Sigmoid colon (tissue), 7 donors: ENCODE data around the gene TMC8. TPM values are rescaled to one million over a fixed set of nuclear protein-coding genes. Genes with fewer than 3 reads are reported as not detected.

Experiments used
- DNase-seq: peaks from one replicate; pipeline ENCODE4 v3.0.0-alpha.2; 2019
- H3K27ac ChIP-seq, 4 donors: fragments of 200-600 bp; sonication (generic); one replicate each; pipeline ENCODE4 v1.5.1; 2016 to 2019; ENCODE audit warnings: mild to moderate bottlenecking in 1 of 4
- H3K27me3 ChIP-seq, 3 donors: fragments of 200-600 bp; sonication (generic); one replicate each; pipeline ENCODE4 v1.5.1; 2019; ENCODE audit warnings: mild to moderate bottlenecking in 1 of 3
- H3K36me3 ChIP-seq, 4 donors: fragments of 200-600 bp; sonication (generic); one replicate each; pipeline ENCODE4 v1.5.1; 2016 to 2019
- H3K4me1 ChIP-seq, 4 donors: fragments of 200-600 bp; sonication (generic); one replicate each; pipeline ENCODE4 v1.5.1; 2017 to 2019
- H3K4me3 ChIP-seq, 4 donors: fragments of 200-600 bp; sonication (generic); one replicate each; pipeline ENCODE4 v1.5.1; 2017 to 2019; ENCODE audit warnings: mild to moderate bottlenecking in 2 of 4, moderate library complexity in 1 of 4
- H3K9me3 ChIP-seq, 4 donors: fragments of 200-600 bp in 3 of 4; sonication (generic) in 3 of 4; one replicate each; pipeline versions ENCODE4 v1.5.1 to v1.6.1; 2013 to 2019
- EP300 ChIP-seq, 4 donors: sonication (generic); formaldehyde crosslinking; IDR thresholded peaks; one replicate each; pipeline ENCODE4 v1.6.1; 2017; ENCODE audit warnings: antibody characterized with exemption in 4 of 4
- POLR2A ChIP-seq, 2 donors: fragments of 450-650 bp; IDR thresholded peaks; one replicate each; pipeline ENCODE4 v1.6.1; 2016; ENCODE audit warnings: antibody characterized with exemption in 2 of 2, mild to moderate bottlenecking in 2 of 2, moderate library complexity in 2 of 2
- POLR2AphosphoS5 ChIP-seq, 4 donors: sonication (generic); formaldehyde crosslinking; IDR thresholded peaks; one replicate each; pipeline ENCODE4 v1.6.1; 2017; ENCODE audit warnings: antibody characterized with exemption in 4 of 4
- whole genome bisulfite sequencing, 2 donors: extraction: QIAGEN DNeasy Blood & Tissue Kit; methylation state at CpG; one replicate each; pipeline ENCODE4 v1.1.7; 2013; 5-methylcytosine and 5-hydroxymethylcytosine counted together
- intact Hi-C: fragments of 100-400 bp; cut with DNase I; formaldehyde crosslinking; loops from one replicate; pipeline ENCODE4 v1.15.1; 2023
- polyA plus RNA-seq, 3 donors: library from polyadenylated mRNA; stranded (reverse); fragments of 200-250 nt; gene quantifications; one replicate each; pipeline ENCODE4 v1.2.3, GENCODE V29; 2013
- total RNA-seq, 4 donors: library from RNA; depleted of rRNA; stranded (reverse); fragments of >200 nt; gene quantifications; one replicate each; pipeline ENCODE4 v1.1.0, GENCODE V29; 2016
- TF ChIP-seq, protein P1 (sequence below), 4 experiments: fragments of 450-650 bp in 3 of 4; fragments of 200-600 bp in 1 of 4; IDR thresholded peaks; one replicate each; pipeline ENCODE4 v1.5.1; 2016 to 2019; ENCODE audit warnings: antibody characterized with exemption in 4 of 4, mild to moderate bottlenecking in 3 of 4, moderate library complexity in 2 of 4
- donor health status: healthy with polysubstance abuse.
- donor health status: Bipolar disorder and iron deficiency.
- donor health status: healthy.

Gene TMC8
- total and polyA plus RNA-seq, 7 donors, result 1.8 to 51.7 (median 3.0) TPM

GRCh38 chr17:78128551-78129350, 1.8 kb upstream of the TMC8 start, which contains the start of gene TMC6:
Gene TMC6, minus strand, starts transcription at chr17:78128755. Its CDS starts 1,923 bp downstream, at chr17:78126832.
- Histone ChIP-seq H3K4me3 (peak within 1 kb of the TSS; percentile 35 to 61 (median 57)), H3K27ac (peak within 1 kb of the TSS; percentile 72 to 79 (median 76)), H3K27me3 (peaks cover 26 to 69% (median 56%) of the 10 kb centered on the region in 3 donors), H3K4me1 (peaks cover 0 to 53% (median 48%) of the 10 kb centered on the region in 4 donors), H3K9me3 (no peaks in the 10 kb centered on the region), H3K36me3 (peaks cover 0 to 5% (median 0%) of the 10 kb centered on the region in 4 donors)
- intact Hi-C loops, result no loop called here
- DNase-seq, result peak; percentile 66
- 2% methylated on average over 54 of the region's 54 CpGs for WGBS, 2 donors
- peak in 1 of 2 donors; percentile 23 for TF ChIP-seq POLR2A (IDR thresholded peaks at IDR 0.05)
- no peak for TF ChIP-seq EP300 (IDR thresholded peaks at IDR 0.05)
- TF ChIP-seq, protein P1, sequence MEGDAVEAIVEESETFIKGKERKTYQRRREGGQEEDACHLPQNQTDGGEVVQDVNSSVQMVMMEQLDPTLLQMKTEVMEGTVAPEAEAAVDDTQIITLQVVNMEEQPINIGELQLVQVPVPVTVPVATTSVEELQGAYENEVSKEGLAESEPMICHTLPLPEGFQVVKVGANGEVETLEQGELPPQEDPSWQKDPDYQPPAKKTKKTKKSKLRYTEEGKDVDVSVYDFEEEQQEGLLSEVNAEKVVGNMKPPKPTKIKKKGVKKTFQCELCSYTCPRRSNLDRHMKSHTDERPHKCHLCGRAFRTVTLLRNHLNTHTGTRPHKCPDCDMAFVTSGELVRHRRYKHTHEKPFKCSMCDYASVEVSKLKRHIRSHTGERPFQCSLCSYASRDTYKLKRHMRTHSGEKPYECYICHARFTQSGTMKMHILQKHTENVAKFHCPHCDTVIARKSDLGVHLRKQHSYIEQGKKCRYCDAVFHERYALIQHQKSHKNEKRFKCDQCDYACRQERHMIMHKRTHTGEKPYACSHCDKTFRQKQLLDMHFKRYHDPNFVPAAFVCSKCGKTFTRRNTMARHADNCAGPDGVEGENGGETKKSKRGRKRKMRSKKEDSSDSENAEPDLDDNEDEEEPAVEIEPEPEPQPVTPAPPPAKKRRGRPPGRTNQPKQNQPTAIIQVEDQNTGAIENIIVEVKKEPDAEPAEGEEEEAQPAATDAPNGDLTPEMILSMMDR (IDR thresholded peaks at IDR 0.05), result no peak
- peak in 3 of 4 donors; percentile 14 to 70 (median 66) for TF ChIP-seq POLR2AphosphoS5 (IDR thresholded peaks at IDR 0.05)

DNA sequence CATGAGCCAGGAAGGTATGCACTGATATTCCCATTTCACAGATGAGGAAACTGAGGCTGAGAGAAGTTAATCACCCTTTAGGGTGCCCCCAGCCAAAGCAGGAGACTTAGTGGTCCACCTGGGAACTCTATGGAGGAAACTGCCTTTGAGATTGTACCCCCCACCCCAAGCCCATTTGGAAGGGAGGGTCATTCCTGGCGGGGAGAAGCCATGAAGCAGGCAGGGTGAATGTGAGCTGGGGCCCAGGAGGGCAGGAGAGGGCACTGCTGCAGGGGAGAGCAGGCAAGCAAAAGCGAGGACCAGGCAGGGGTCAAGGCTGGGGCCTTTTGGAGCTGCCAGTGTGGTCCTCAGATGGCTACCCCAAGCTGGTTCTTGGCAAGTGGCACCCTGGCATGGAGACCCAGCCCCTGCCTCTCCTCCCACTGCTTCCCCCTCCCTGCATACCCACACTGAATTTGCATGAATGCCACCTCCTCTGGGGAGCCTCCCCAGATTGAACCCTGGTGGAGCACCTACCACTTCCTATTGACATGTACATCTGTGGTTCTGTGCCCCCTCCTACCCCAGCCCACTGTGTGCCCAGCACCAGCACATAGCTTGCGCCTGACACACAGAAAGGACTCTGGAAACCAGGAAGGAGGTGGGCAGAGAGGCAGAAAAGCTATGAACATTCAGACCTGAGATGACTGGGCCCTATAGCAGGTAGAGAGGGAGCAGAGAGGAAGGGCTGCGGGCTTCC, 1.1 kb upstream of the TMC8 start:
- Histone ChIP-seq H3K27me3 (peaks cover 26 to 76% (median 63%) of the 10 kb centered on the region in 3 donors), H3K27ac (peak overlapping the region; percentile 25 to 79 (median 74)), H3K36me3 (no peaks in the 10 kb centered on the region), H3K4me1 (peaks cover 0 to 53% (median 48%) of the 10 kb centered on the region in 4 donors), H3K9me3 (no peaks in the 10 kb centered on the region), H3K4me3 (no peak overlapping the region)
- TF ChIP-seq EP300 (IDR thresholded peaks at IDR 0.05), result no peak
- TF ChIP-seq, protein P1 (IDR thresholded peaks at IDR 0.05), result no peak
- TF ChIP-seq POLR2A (IDR thresholded peaks at IDR 0.05), result no peak
- no peak for TF ChIP-seq POLR2AphosphoS5 (IDR thresholded peaks at IDR 0.05)
- intact Hi-C loops, result no loop called here
- WGBS, 2 donors, result 61 to 79% methylated on average over 4 of the region's 4 CpGs
- no peak for DNase-seq

- intact Hi-C loops, result no loop called here
- H3K36me3 ChIP-seq, result no peaks in the 10 kb centered on the region
- WGBS, 2 donors, result 31 to 44% methylated on average over 5 of the region's 5 CpGs
- peak overlapping the region in 3 of 4 donors; percentile 25 to 44 (median 34) for H3K27ac ChIP-seq
- H3K4me3 ChIP-seq, result no peak overlapping the region
- H3K4me1 ChIP-seq, result peaks cover 0 to 53% (median 48%) of the 10 kb centered on the region in 4 donors
- H3K9me3 ChIP-seq, result no peaks in the 10 kb centered on the region
- H3K27me3 ChIP-seq, result peaks cover 26 to 81% (median 64%) of the 10 kb centered on the region in 3 donors
- TF ChIP-seq POLR2A (IDR thresholded peaks at IDR 0.05), result no peak
- no peak for TF ChIP-seq EP300 (IDR thresholded peaks at IDR 0.05)
- TF ChIP-seq, protein P1 (IDR thresholded peaks at IDR 0.05), result no peak
- no peak for TF ChIP-seq POLR2AphosphoS5 (IDR thresholded peaks at IDR 0.05)
- DNase-seq, result no peak
Observed at GRCh38 chr17:78130090-78130436, 508 bp upstream of the TMC8 start.

- H3K9me3 ChIP-seq, result no peaks in the 10 kb centered on the region
- peak overlapping the region in 3 of 4 donors; percentile 3 to 33 (median 22) for H3K4me3 ChIP-seq
- H3K4me1 ChIP-seq, result peaks cover 0 to 50% (median 38%) of the 10 kb centered on the region in 4 donors
- no peak overlapping the region for H3K27ac ChIP-seq
- no peaks in the 10 kb centered on the region for H3K36me3 ChIP-seq
- 14 to 15% methylated on average over 74 of the region's 74 CpGs for WGBS, 2 donors
- peaks cover 26 to 77% (median 64%) of the 10 kb centered on the region in 3 donors for H3K27me3 ChIP-seq
- TF ChIP-seq EP300 (IDR thresholded peaks at IDR 0.05) (no peak), POLR2AphosphoS5 (IDR thresholded peaks at IDR 0.05) (no peak), POLR2A (IDR thresholded peaks at IDR 0.05) (no peak)
- TF ChIP-seq, protein P1 (IDR thresholded peaks at IDR 0.05), result no peak
- no peak for DNase-seq
- intact Hi-C loops, result no loop called here
Observed at GRCh38 chr17:78131172-78132083, 857 bp downstream of the TMC8 start.
